Astrocyte (in vitro differentiated cells and primary cell): ENCODE results near the gene TIPARP. TPM values are rescaled to one million over a fixed set of nuclear protein-coding genes. Genes with fewer than 3 reads are reported as not detected.

ENCODE experiments used
- DNase-seq: peaks from one replicate; pipeline ENCODE4 v3.0.0-alpha.2; 2010; ENCODE audit warnings: low read depth
- FAIRE-seq: peaks from 2 replicates; lab custom pipeline; 2011; peaks lifted over from hg19 to GRCh38; lab: Jason Lieb, UNC
- H2AFZ ChIP-seq: 2 replicates; pipeline ENCODE4 v1.6.0; 2012; ENCODE audit warnings: low read depth, low read length, inconsistent platforms
- H3K27ac ChIP-seq: 2 replicates; pipeline ENCODE4 v1.5.1; 2011; ENCODE audit warnings: low read depth, low read length, inconsistent platforms
- H3K27me3 ChIP-seq: 2 replicates; pipeline ENCODE4 v1.6.0; 2011; ENCODE audit warnings: low read length, inconsistent platforms; ENCODE audit not compliant: insufficient read depth
- H3K36me3 ChIP-seq: 2 replicates; pipeline ENCODE4 v1.5.1; 2011; ENCODE audit warnings: low read length, inconsistent platforms; ENCODE audit not compliant: insufficient read depth
- H3K4me1 ChIP-seq: 2 replicates; pipeline ENCODE4 v1.5.1; 2011; ENCODE audit warnings: low read length, inconsistent platforms; ENCODE audit not compliant: insufficient read depth
- H3K4me2 ChIP-seq: 2 replicates; pipeline ENCODE4 v1.6.0; 2012; ENCODE audit warnings: low read length, inconsistent platforms
- H3K4me3 ChIP-seq: 2 replicates; pipeline ENCODE4 v1.5.1; 2011; ENCODE audit warnings: low read depth, mild to moderate bottlenecking, low read length, inconsistent platforms; ENCODE audit not compliant: insufficient read depth
- H3K79me2 ChIP-seq: 2 replicates; pipeline ENCODE4 v1.6.0; 2012; ENCODE audit warnings: mild to moderate bottlenecking, low read length, inconsistent platforms; ENCODE audit not compliant: insufficient read depth
- H3K9ac ChIP-seq: 2 replicates; pipeline ENCODE4 v1.6.0; 2012; ENCODE audit warnings: mild to moderate bottlenecking, low read length, inconsistent platforms
- H3K9me3 ChIP-seq: 2 replicates; pipeline ENCODE4 v1.5.1; 2012; ENCODE audit warnings: low read depth, mild to moderate bottlenecking, low read length, inconsistent platforms; ENCODE audit not compliant: insufficient read depth
- H4K20me1 ChIP-seq: 2 replicates; pipeline ENCODE4 v1.6.0; 2012; ENCODE audit warnings: low read length, inconsistent platforms; ENCODE audit not compliant: insufficient read depth
- H3K27ac Mint-ChIP-seq: one replicate; pipeline ENCODE4 v1.8.0; 2021; ENCODE audit warnings: mild to moderate bottlenecking, mixed read lengths; ENCODE audit not compliant: unreplicated experiment
- H3K27me3 Mint-ChIP-seq: one replicate; pipeline ENCODE4 v1.8.0; 2021; ENCODE audit warnings: low read depth, mixed read lengths; ENCODE audit not compliant: unreplicated experiment
- H3K36me3 Mint-ChIP-seq: one replicate; pipeline ENCODE4 v1.8.0; 2021; ENCODE audit warnings: low read depth, mixed read lengths; ENCODE audit not compliant: unreplicated experiment
- H3K4me1 Mint-ChIP-seq: one replicate; pipeline ENCODE4 v1.8.0; 2021; ENCODE audit warnings: low read depth, mixed read lengths; ENCODE audit not compliant: unreplicated experiment
- H3K4me3 Mint-ChIP-seq: one replicate; pipeline ENCODE4 v1.8.0; 2021; ENCODE audit warnings: mild to moderate bottlenecking, moderate library complexity, mixed read lengths; ENCODE audit not compliant: unreplicated experiment
- H3K9me3 Mint-ChIP-seq: one replicate; pipeline ENCODE4 v1.8.0; 2021; ENCODE audit warnings: mild to moderate bottlenecking, mixed read lengths; ENCODE audit not compliant: unreplicated experiment
- CTCF ChIP-seq: IDR thresholded peaks from 2 replicates; pipeline ENCODE4 v1.5.1; 2011; ENCODE audit warnings: low read depth, mild to moderate bottlenecking, inconsistent platforms, low read length, moderate library complexity; ENCODE audit not compliant: insufficient read depth
- EZH2 ChIP-seq: IDR thresholded peaks from 2 replicates; pipeline ENCODE4 v1.6.1; 2012; ENCODE audit warnings: mild to moderate bottlenecking, low read length, inconsistent platforms; ENCODE audit not compliant: insufficient read depth
- total RNA-seq: library from RNA; stranded (reverse); gene quantifications from 2 replicates; pipeline ENCODE4 v1.2.1, GENCODE V29; 2021

TIPARP gene
- total RNA-seq, 1 donor from 2014 or later = 74.2 TPM

GRCh38 chr3:156728267-156728985 is 54.0 kb downstream of the TIPARP start:
- Mint-ChIP-seq H3K27ac (no peak overlapping the region), H3K36me3 (peaks cover 9% of the 10 kb centered on the region), H3K9me3 (peaks cover 2% of the 10 kb centered on the region), H3K27me3 (no peaks in the 10 kb centered on the region), H3K4me1 (peaks cover 34% of the 10 kb centered on the region), H3K4me3 (no peak overlapping the region)
- TF ChIP-seq CTCF (no peak), EZH2 (no peak)
- peaks cover 7% of the 10 kb centered on the region for H3K4me1 ChIP-seq
- no peak overlapping the region for H3K4me3 ChIP-seq
- no peak overlapping the region for H3K4me2 ChIP-seq
- H3K27me3 ChIP-seq = no peaks in the 10 kb centered on the region
- no peak overlapping the region for H3K9ac ChIP-seq
- no peaks in the 10 kb centered on the region for H4K20me1 ChIP-seq
- no peak overlapping the region for H2AFZ ChIP-seq
- no peak for FAIRE-seq
- no peaks in the 10 kb centered on the region for H3K79me2 ChIP-seq
- peaks cover 2% of the 10 kb centered on the region for H3K36me3 ChIP-seq
- DNase-seq = no peak
- H3K27ac ChIP-seq = no peak overlapping the region
- H3K9me3 ChIP-seq = no peaks in the 10 kb centered on the region

DNA sequence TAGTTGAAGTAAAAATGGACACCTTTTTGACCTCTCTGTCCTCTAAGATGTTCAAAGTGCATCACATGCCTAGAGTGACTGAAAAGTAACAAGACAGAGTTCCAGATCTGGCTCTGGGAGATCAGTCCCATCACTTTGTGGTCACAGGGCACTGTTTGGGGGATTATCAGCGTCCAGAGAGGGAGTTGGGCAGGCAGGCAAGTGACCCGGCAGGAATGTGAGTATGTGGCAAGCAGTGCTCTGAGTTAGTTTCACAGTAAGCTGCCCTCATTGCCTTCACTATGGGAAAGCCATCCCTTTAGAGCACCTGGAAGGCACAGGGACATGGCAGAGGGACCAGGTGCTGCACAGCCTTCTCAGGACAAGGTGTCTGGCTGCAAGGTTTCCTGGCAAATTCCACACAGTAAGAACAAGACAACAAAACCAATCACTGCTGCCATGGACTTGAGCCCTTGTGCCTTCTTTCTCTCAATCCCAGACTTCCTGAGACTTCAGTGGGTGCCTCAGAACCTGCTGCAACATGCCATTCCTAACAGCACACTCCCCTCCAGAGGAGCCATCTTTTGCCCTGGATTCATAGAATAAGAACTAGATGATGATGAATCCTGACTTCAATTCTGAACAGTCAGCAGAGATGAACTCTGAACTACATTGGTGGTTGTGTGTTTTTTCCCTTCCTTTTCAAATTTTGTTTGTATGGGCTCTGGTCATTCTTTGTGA is 55.2 kb downstream of the TIPARP start:
- Mint-ChIP-seq H3K36me3 (peaks cover 7% of the 10 kb centered on the region), H3K27ac (peak overlapping the region; percentile 37), H3K27me3 (no peaks in the 10 kb centered on the region), H3K4me1 (peaks cover 35% of the 10 kb centered on the region), H3K9me3 (peaks cover 2% of the 10 kb centered on the region), H3K4me3 (peak overlapping the region; percentile 15)
- Histone ChIP-seq H2AFZ (no peak overlapping the region), H3K4me2 (no peak overlapping the region), H3K27ac (no peak overlapping the region), H3K79me2 (no peaks in the 10 kb centered on the region), H3K9ac (no peak overlapping the region), H3K36me3 (peaks cover 2% of the 10 kb centered on the region), H3K4me1 (peaks cover 7% of the 10 kb centered on the region), H3K27me3 (no peaks in the 10 kb centered on the region), H3K9me3 (no peaks in the 10 kb centered on the region), H3K4me3 (no peak overlapping the region), H4K20me1 (no peaks in the 10 kb centered on the region)
- TF ChIP-seq CTCF (no peak), EZH2 (no peak)
- no peak for FAIRE-seq
- no peak for DNase-seq

DNA sequence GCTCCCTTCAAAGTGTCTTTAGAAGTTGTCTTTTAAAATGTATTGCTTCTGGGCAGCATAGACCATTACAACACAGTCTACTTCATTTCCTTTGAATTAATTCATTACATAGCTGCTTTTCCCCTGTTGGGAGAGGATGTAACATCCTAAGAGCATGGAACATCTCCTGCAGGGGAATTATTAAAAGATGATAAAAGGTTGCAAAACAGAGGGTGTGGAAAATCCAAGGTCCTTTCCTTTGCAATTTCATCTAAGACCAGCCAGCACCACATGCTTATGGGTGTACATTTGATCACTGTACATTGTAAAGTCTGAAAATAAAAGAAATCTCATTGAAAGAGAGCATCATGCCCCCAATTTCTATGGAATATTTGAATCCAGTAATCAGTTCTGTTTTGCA is 57.4 kb downstream of the TIPARP start:
- H3K27ac Mint-ChIP-seq = no peak overlapping the region
- H3K4me3 Mint-ChIP-seq = no peak overlapping the region
- Histone ChIP-seq H3K9me3 (no peaks in the 10 kb centered on the region), H3K27ac (no peak overlapping the region), H3K4me1 (peaks cover 7% of the 10 kb centered on the region), H3K36me3 (no peaks in the 10 kb centered on the region), H3K79me2 (no peaks in the 10 kb centered on the region), H3K27me3 (no peaks in the 10 kb centered on the region), H3K9ac (no peak overlapping the region), H3K4me2 (no peak overlapping the region), H2AFZ (no peak overlapping the region), H4K20me1 (no peaks in the 10 kb centered on the region), H3K4me3 (no peak overlapping the region)
- FAIRE-seq = no peak
- H3K9me3 Mint-ChIP-seq = peaks cover 4% of the 10 kb centered on the region
- H3K36me3 Mint-ChIP-seq = peaks cover 2% of the 10 kb centered on the region
- no peak for DNase-seq
- peaks cover 40% of the 10 kb centered on the region for H3K4me1 Mint-ChIP-seq
- no peaks in the 10 kb centered on the region for H3K27me3 Mint-ChIP-seq
- TF ChIP-seq CTCF = no peak
- no peak for TF ChIP-seq EZH2
